ENCODE data around the gene PBXIP1.

GRCh38 chr1:154925335-154926170, 30.3 kb downstream of the PBXIP1 start:
- TF ChIP-seq, protein P1, sequence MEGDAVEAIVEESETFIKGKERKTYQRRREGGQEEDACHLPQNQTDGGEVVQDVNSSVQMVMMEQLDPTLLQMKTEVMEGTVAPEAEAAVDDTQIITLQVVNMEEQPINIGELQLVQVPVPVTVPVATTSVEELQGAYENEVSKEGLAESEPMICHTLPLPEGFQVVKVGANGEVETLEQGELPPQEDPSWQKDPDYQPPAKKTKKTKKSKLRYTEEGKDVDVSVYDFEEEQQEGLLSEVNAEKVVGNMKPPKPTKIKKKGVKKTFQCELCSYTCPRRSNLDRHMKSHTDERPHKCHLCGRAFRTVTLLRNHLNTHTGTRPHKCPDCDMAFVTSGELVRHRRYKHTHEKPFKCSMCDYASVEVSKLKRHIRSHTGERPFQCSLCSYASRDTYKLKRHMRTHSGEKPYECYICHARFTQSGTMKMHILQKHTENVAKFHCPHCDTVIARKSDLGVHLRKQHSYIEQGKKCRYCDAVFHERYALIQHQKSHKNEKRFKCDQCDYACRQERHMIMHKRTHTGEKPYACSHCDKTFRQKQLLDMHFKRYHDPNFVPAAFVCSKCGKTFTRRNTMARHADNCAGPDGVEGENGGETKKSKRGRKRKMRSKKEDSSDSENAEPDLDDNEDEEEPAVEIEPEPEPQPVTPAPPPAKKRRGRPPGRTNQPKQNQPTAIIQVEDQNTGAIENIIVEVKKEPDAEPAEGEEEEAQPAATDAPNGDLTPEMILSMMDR (IDR thresholded peaks at IDR 0.05; ENCODE audit: borderline replicate concordance, extremely low read depth, low read length, poor library complexity, severe bottlenecking): no peak
- no peak for TF ChIP-seq EZH2 (IDR thresholded peaks at IDR 0.05; ENCODE audit: borderline replicate concordance, low read depth, low read length, severe bottlenecking)

All from DND-41 (cell line).